DND-41 (cell line): ENCODE data around the gene NPNT.

Experiments used
- EZH2 ChIP-seq: IDR thresholded peaks from 3 replicates; pipeline ENCODE4 v1.6.1; 2012; ENCODE audit warnings: borderline replicate concordance, low read depth, mild to moderate bottlenecking, moderate library complexity, low read length, inconsistent platforms; ENCODE audit not compliant: severe bottlenecking
- TF ChIP-seq, protein P1 (sequence below): IDR thresholded peaks from 2 replicates; pipeline ENCODE4 v1.5.1; 2012; ENCODE audit warnings: borderline replicate concordance, low read length, moderate library complexity, mild to moderate bottlenecking; ENCODE audit not compliant: poor library complexity, severe bottlenecking; ENCODE audit errors: extremely low read depth

DNA sequence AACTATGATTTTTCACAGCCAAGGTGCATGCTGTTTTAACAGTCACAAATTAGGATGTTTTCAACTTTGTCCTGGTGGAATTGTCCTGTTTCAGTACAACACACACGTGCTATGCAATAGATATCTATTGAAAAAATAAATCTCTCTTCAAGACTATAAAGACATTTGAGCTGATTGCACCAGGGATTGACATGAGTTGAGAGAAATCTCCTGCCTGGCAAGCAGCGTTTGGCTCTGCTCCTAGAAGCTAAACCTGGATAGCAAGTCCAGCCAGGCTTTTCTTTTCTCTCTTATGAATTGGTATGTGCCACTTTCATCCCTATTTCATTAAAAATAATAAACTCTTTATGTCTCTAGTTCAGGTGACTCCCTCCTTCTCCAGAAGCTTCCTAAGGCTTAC lies 16.6 kb upstream of the NPNT start:
- TF ChIP-seq, protein P1, sequence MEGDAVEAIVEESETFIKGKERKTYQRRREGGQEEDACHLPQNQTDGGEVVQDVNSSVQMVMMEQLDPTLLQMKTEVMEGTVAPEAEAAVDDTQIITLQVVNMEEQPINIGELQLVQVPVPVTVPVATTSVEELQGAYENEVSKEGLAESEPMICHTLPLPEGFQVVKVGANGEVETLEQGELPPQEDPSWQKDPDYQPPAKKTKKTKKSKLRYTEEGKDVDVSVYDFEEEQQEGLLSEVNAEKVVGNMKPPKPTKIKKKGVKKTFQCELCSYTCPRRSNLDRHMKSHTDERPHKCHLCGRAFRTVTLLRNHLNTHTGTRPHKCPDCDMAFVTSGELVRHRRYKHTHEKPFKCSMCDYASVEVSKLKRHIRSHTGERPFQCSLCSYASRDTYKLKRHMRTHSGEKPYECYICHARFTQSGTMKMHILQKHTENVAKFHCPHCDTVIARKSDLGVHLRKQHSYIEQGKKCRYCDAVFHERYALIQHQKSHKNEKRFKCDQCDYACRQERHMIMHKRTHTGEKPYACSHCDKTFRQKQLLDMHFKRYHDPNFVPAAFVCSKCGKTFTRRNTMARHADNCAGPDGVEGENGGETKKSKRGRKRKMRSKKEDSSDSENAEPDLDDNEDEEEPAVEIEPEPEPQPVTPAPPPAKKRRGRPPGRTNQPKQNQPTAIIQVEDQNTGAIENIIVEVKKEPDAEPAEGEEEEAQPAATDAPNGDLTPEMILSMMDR = no peak
- TF ChIP-seq EZH2 = no peak
